ENCODE results near the gene CEP55.

Gene CEP55

GRCh38 chr10:93553482-93554315 is 57.3 kb downstream of the CEP55 start:
- Histone ChIP-seq H3K4me1 (ENCODE audit: insufficient read depth, low read length, severe bottlenecking) (no peaks in the 10 kb centered on the region), H3K9me2 (ENCODE audit: low read depth, low read length) (no peaks in the 10 kb centered on the region), H3K9me3 (ENCODE audit: low read length) (no peaks in the 10 kb centered on the region), H3K36me3 (ENCODE audit: insufficient read depth, low read length) (no peaks in the 10 kb centered on the region), H3K4me2 (ENCODE audit: low read length) (no peak overlapping the region), H3K4me3 (ENCODE audit: low read depth, low read length, poor library complexity, severe bottlenecking) (no peak overlapping the region), H2AFZ (ENCODE audit: low read length) (no peak overlapping the region), H4K20me1 (ENCODE audit: insufficient read depth, low read length) (no peaks in the 10 kb centered on the region), H3K27ac (ENCODE audit: low read depth, low read length, poor library complexity, severe bottlenecking) (no peak overlapping the region), H3K9ac (ENCODE audit: low read length) (no peak overlapping the region), H3F3A (ENCODE audit: insufficient read depth, low read length) (no peaks in the 10 kb centered on the region), H3K27me3 (ENCODE audit: insufficient read depth, low read length) (no peaks in the 10 kb centered on the region), H3K79me2 (ENCODE audit: insufficient read depth, low read length) (no peaks in the 10 kb centered on the region)
- TF ChIP-seq CTCF (IDR thresholded peaks at IDR 0.05; ENCODE audit: low read length) (no peak), EZH2 (IDR thresholded peaks at IDR 0.05; ENCODE audit: borderline replicate concordance, low read length) (no peak)

- no peak overlapping the region for H3K9ac ChIP-seq (ENCODE audit: low read length)
- no peak for TF ChIP-seq EZH2 (IDR thresholded peaks at IDR 0.05; ENCODE audit: borderline replicate concordance, low read length)
- no peak for TF ChIP-seq CTCF (IDR thresholded peaks at IDR 0.05; ENCODE audit: low read length)
These were observed 57.9 kb downstream of the CEP55 start for GRCh38 chr10:93554316-93554663.

GRCh38 chr10:93554760-93555432 is 58.5 kb downstream of the CEP55 start:
- H3K4me1 ChIP-seq (ENCODE audit: insufficient read depth, low read length, severe bottlenecking) = no peaks in the 10 kb centered on the region
- H3K36me3 ChIP-seq (ENCODE audit: insufficient read depth, low read length) = no peaks in the 10 kb centered on the region
- no peak overlapping the region for H3K4me2 ChIP-seq (ENCODE audit: low read length)
- H4K20me1 ChIP-seq (ENCODE audit: insufficient read depth, low read length) = no peaks in the 10 kb centered on the region
- TF ChIP-seq CTCF (IDR thresholded peaks at IDR 0.05; ENCODE audit: low read length) = peak; percentile 45; the same call in 1 of the 2 replicates
- no peak for TF ChIP-seq EZH2 (IDR thresholded peaks at IDR 0.05; ENCODE audit: borderline replicate concordance, low read length)
- H3K79me2 ChIP-seq (ENCODE audit: insufficient read depth, low read length) = no peaks in the 10 kb centered on the region
- no peak overlapping the region for H3K9ac ChIP-seq (ENCODE audit: low read length)
- no peak overlapping the region for H3K27ac ChIP-seq (ENCODE audit: low read depth, low read length, poor library complexity, severe bottlenecking)
- H3F3A ChIP-seq (ENCODE audit: insufficient read depth, low read length) = no peaks in the 10 kb centered on the region
- no peaks in the 10 kb centered on the region for H3K27me3 ChIP-seq (ENCODE audit: insufficient read depth, low read length)
- no peak overlapping the region for H3K4me3 ChIP-seq (ENCODE audit: low read depth, low read length, poor library complexity, severe bottlenecking)
- H2AFZ ChIP-seq (ENCODE audit: low read length) = no peak overlapping the region
- H3K9me2 ChIP-seq (ENCODE audit: low read depth, low read length) = no peaks in the 10 kb centered on the region
- H3K9me3 ChIP-seq (ENCODE audit: low read length) = no peaks in the 10 kb centered on the region

More at GRCh38 chr10:93554316-93554663, 57.9 kb downstream of the CEP55 start:
- H3F3A ChIP-seq (ENCODE audit: insufficient read depth, low read length) = no peaks in the 10 kb centered on the region
- H3K36me3 ChIP-seq (ENCODE audit: insufficient read depth, low read length) = no peaks in the 10 kb centered on the region
- H4K20me1 ChIP-seq (ENCODE audit: insufficient read depth, low read length) = no peaks in the 10 kb centered on the region
- H3K27me3 ChIP-seq (ENCODE audit: insufficient read depth, low read length) = no peaks in the 10 kb centered on the region
- no peaks in the 10 kb centered on the region for H3K9me2 ChIP-seq (ENCODE audit: low read depth, low read length)
- no peak overlapping the region for H2AFZ ChIP-seq (ENCODE audit: low read length)
- no peaks in the 10 kb centered on the region for H3K79me2 ChIP-seq (ENCODE audit: insufficient read depth, low read length)
- no peak overlapping the region for H3K4me2 ChIP-seq (ENCODE audit: low read length)
- no peak overlapping the region for H3K27ac ChIP-seq (ENCODE audit: low read depth, low read length, poor library complexity, severe bottlenecking)
- H3K4me1 ChIP-seq (ENCODE audit: insufficient read depth, low read length, severe bottlenecking) = no peaks in the 10 kb centered on the region
- no peak overlapping the region for H3K4me3 ChIP-seq (ENCODE audit: low read depth, low read length, poor library complexity, severe bottlenecking)
- H3K9me3 ChIP-seq (ENCODE audit: low read length) = no peaks in the 10 kb centered on the region

Measured in OCI-LY1 (cell line).